CD14-positive monocyte (primary cell): ENCODE results near the gene CREBL2. TPM values are rescaled to one million over a fixed set of nuclear protein-coding genes. Genes with fewer than 3 reads are reported as not detected.

Source experiments
- DNase-seq, 3 donors: peaks; one replicate each; pipeline ENCODE4 v3.0.0-alpha.2; 2011 to 2022
- H2AFZ ChIP-seq: 2 replicates; pipeline ENCODE4 v1.6.0; 2012; ENCODE audit warnings: mild to moderate bottlenecking, low read depth, low read length, inconsistent platforms; ENCODE audit not compliant: insufficient read depth, poor library complexity, severe bottlenecking
- H3K27ac ChIP-seq, 2 donors: 1 replicate in 1 of 2; 2 replicates in 1 of 2; pipeline ENCODE4 v1.5.1; 2012 to 2013; ENCODE audit warnings: low read length in 2 of 2, control low read depth in 1 of 2, inconsistent platforms in 1 of 2, low read depth in 1 of 2, mild to moderate bottlenecking in 1 of 2
- H3K27me3 ChIP-seq, 2 donors: one replicate each; pipeline versions ENCODE4 v1.6.0 to v1.6.1; 2011 to 2013; ENCODE audit warnings: low read length in 2 of 2; ENCODE audit not compliant: control insufficient read depth in 2 of 2, insufficient read depth in 2 of 2
- H3K36me3 ChIP-seq, 2 donors: replicated peaks in 1 of 2; 1 replicate in 1 of 2; 2 replicates in 1 of 2; pipeline versions ENCODE4 v1.5.1 to v1.6.1; 2012 to 2013; ENCODE audit warnings: low read length in 2 of 2, control low read depth in 1 of 2, inconsistent platforms in 1 of 2, mild to moderate bottlenecking in 1 of 2; ENCODE audit not compliant: insufficient read depth in 2 of 2, control insufficient read depth in 1 of 2
- H3K4me1 ChIP-seq, 2 donors: 1 replicate in 1 of 2; 2 replicates in 1 of 2; pipeline versions ENCODE4 v1.5.1 to v1.6.1; 2012 to 2013; ENCODE audit warnings: low read length in 2 of 2, control low read depth in 1 of 2, inconsistent platforms in 1 of 2, mild to moderate bottlenecking in 1 of 2, moderate library complexity in 1 of 2; ENCODE audit not compliant: insufficient read depth in 2 of 2, control insufficient read depth in 1 of 2
- H3K4me2 ChIP-seq: replicated peaks from 2 replicates; pipeline ENCODE3; 2012; ENCODE audit warnings: low read length, moderate library complexity, mild to moderate bottlenecking; ENCODE audit not compliant: poor library complexity, severe bottlenecking; ENCODE audit errors: extremely low read depth
- H3K4me3 ChIP-seq, 3 experiments: fragments of 200-600 bp in 1 of 3; sonication (generic) in 1 of 3; replicated peaks in 1 of 3; 1 replicate in 2 of 3; 2 replicates in 1 of 3; pipeline ENCODE4 v1.5.1; 2011 to 2013; ENCODE audit warnings: low read length in 3 of 3, mild to moderate bottlenecking in 3 of 3, control low read depth in 2 of 3, low read depth in 2 of 3, inconsistent platforms in 1 of 3, moderate library complexity in 1 of 3
- H3K79me2 ChIP-seq: 2 replicates; pipeline ENCODE4 v1.6.0; 2012; ENCODE audit warnings: mild to moderate bottlenecking, control low read depth, inconsistent platforms, low read length, moderate library complexity; ENCODE audit not compliant: insufficient read depth
- H3K9ac ChIP-seq: 2 replicates; pipeline ENCODE4 v1.6.0; 2017; ENCODE audit warnings: low read length, mild to moderate bottlenecking; ENCODE audit not compliant: insufficient read depth, poor library complexity, severe bottlenecking
- H3K9me3 ChIP-seq, 2 donors: replicated peaks in 1 of 2; 1 replicate in 1 of 2; 2 replicates in 1 of 2; pipeline versions ENCODE4 v1.5.1 to v1.6.1; 2012 to 2013; ENCODE audit warnings: low read length in 2 of 2, control low read depth in 1 of 2; ENCODE audit not compliant: control insufficient read depth in 1 of 2, insufficient read depth in 1 of 2
- H4K20me1 ChIP-seq: 2 replicates; pipeline ENCODE4 v1.6.0; 2012; ENCODE audit warnings: mild to moderate bottlenecking, low read length, control low read depth, moderate library complexity; ENCODE audit not compliant: insufficient read depth
- H3K27ac Mint-ChIP-seq, 7 donors: one replicate each; pipeline ENCODE4 v1.8.0; 2020; ENCODE audit warnings: mild to moderate bottlenecking in 7 of 7, mixed read lengths in 7 of 7, moderate library complexity in 6 of 7, inconsistent platforms in 2 of 7
- H3K27me3 Mint-ChIP-seq, 3 donors: one replicate each; pipeline ENCODE4 v1.8.0; 2021 to 2022; ENCODE audit warnings: low read depth in 3 of 3, mild to moderate bottlenecking in 3 of 3, mixed read lengths in 3 of 3, moderate library complexity in 3 of 3, inconsistent platforms in 1 of 3
- H3K36me3 Mint-ChIP-seq, 2 donors: one replicate each; pipeline ENCODE4 v1.8.0; 2020; ENCODE audit warnings: mixed read lengths in 2 of 2, inconsistent platforms in 1 of 2, mild to moderate bottlenecking in 1 of 2
- H3K4me1 Mint-ChIP-seq: one replicate; pipeline ENCODE4 v1.8.0; 2020; ENCODE audit warnings: mild to moderate bottlenecking, mixed read lengths
- H3K4me3 Mint-ChIP-seq, 2 donors: one replicate each; pipeline ENCODE4 v1.8.0; 2020; ENCODE audit warnings: mild to moderate bottlenecking in 2 of 2, mixed read lengths in 2 of 2, moderate library complexity in 1 of 2
- H3K9me3 Mint-ChIP-seq, 7 donors: one replicate each; pipeline ENCODE4 v1.8.0; 2020 to 2022; ENCODE audit warnings: mixed read lengths in 7 of 7, mild to moderate bottlenecking in 6 of 7, moderate library complexity in 6 of 7, inconsistent platforms in 2 of 7
- WGBS: methylation state at CpG from one replicate; pipeline ENCODE4 v1.1.5; 2013; ENCODE audit warnings: missing lambda C conversion rate; ENCODE audit not compliant: insufficient coverage; 5-methylcytosine and 5-hydroxymethylcytosine counted together
- intact Hi-C, 2 donors: fragments of 100-400 bp; cut with micrococcal nuclease; formaldehyde crosslinking; loops; one replicate each; pipeline versions ENCODE4 v1.15.0 to v1.15.1; 2023
- polyA plus RNA-seq, 3 donors: library from polyadenylated mRNA; depleted of rRNA in 1 of 3; unstranded in 2 of 3; stranded (reverse) in 1 of 3; fragments of 300-500 nt in 2 of 3; fragments of >200 nt in 1 of 3; fragmentation: Illumina TruSeq in 2 of 3; gene quantifications; 1 replicate in 2 of 3; 2 replicates in 1 of 3; pipeline ENCODE4 v1.2.3, GENCODE V29; 2012 to 2021
- TF ChIP-seq, protein P1 (sequence below): fragments of 200-600 bp; IDR thresholded peaks from one replicate; pipeline ENCODE4 v1.8.0; 2022; ENCODE audit warnings: antibody characterized with exemption, mild to moderate bottlenecking

CREBL2 gene
- polyA plus RNA-seq, 3 donors = 14.4 to 45.9 (median 38.2) TPM

DNA sequence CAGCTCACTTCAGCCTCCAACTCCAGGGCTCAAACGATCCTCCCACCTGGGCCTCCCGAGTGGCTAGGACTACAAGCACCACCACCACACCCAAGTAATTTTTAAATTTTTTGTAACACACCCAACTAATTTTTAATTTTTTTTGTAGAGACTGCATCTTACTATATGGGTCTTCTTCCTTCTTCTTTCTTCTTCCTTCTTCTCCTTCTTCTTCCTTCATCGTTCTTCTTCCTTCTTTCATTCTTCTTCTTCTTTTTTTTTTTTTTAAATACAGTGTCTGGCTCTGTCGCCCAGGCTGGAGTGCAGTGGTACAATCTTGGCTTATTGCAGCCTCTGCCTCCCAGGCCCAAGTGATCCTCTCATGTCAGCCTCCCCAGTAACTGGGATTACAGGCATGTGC lies 965 bp upstream of the CREBL2 start:
- H3K79me2 ChIP-seq = peaks cover 14% of the 10 kb centered on the region
- H3K4me2 ChIP-seq = peak overlapping the region; percentile 80
- no CpG with 5 or more reads among the region's 4 CpGs for WGBS
- Mint-ChIP-seq H3K27me3 (no peaks in the 10 kb centered on the region), H3K36me3 (peaks cover 5 to 9% of the 10 kb centered on the region in 2 donors), H3K4me3 (peak overlapping the region; percentile 93), H3K9me3 (peaks cover 0 to 2% (median 0%) of the 10 kb centered on the region in 7 donors), H3K27ac (peak overlapping the region; percentile 89 to 94 (median 91)), H3K4me1 (peaks cover 56% of the 10 kb centered on the region)
- H3K4me1 ChIP-seq = peaks cover 51 to 55% of the 10 kb centered on the region in 2 donors
- no peaks in the 10 kb centered on the region for H3K9me3 ChIP-seq
- intact Hi-C loops = loop anchor here (5.0 to 10.0 kb wide), 4 partner anchors 48 to 112 kb away; partner anchors contain the start of genes CDKN1B (in 1 of the 2), DUSP16 (in 1 of the 2) and GPR19 (in 1 of the 2)
- peaks cover 5% of the 10 kb centered on the region for H4K20me1 ChIP-seq
- H3K4me3 ChIP-seq = peak overlapping the region in 1 of 3 experiments; percentile 84
- peaks cover 0 to 2% of the 10 kb centered on the region in 2 donors for H3K36me3 ChIP-seq
- H3K27me3 ChIP-seq = no peaks in the 10 kb centered on the region
- H3K9ac ChIP-seq = peak overlapping the region; percentile 80
- peak overlapping the region; percentile 91 for H2AFZ ChIP-seq
- TF ChIP-seq, protein P1, sequence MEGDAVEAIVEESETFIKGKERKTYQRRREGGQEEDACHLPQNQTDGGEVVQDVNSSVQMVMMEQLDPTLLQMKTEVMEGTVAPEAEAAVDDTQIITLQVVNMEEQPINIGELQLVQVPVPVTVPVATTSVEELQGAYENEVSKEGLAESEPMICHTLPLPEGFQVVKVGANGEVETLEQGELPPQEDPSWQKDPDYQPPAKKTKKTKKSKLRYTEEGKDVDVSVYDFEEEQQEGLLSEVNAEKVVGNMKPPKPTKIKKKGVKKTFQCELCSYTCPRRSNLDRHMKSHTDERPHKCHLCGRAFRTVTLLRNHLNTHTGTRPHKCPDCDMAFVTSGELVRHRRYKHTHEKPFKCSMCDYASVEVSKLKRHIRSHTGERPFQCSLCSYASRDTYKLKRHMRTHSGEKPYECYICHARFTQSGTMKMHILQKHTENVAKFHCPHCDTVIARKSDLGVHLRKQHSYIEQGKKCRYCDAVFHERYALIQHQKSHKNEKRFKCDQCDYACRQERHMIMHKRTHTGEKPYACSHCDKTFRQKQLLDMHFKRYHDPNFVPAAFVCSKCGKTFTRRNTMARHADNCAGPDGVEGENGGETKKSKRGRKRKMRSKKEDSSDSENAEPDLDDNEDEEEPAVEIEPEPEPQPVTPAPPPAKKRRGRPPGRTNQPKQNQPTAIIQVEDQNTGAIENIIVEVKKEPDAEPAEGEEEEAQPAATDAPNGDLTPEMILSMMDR = no peak
- H3K27ac ChIP-seq = peak overlapping the region; percentile 77 to 87
- no peak for DNase-seq

DNA sequence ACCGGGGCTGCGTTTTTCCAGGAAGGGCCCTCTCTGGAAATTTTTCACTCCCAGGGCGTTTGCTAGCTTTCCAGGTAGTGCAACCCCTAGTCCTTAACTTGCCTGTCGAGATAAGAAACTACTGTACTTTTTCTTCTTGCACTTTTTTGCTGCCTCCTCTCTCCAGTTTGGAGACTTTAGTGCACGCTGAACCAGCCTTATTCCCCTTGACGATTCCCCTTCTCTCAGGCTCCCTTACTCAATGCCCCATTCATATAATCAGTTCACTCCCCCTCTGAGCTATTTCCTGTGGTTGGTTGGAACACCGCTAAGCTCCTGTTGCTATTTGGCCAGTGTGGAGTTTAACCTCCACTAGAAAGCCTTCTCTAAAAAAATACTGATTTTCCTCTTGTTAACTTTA lies 682 bp downstream of the CREBL2 start:
- H3K9me3 Mint-ChIP-seq = peaks cover 0 to 2% (median 0%) of the 10 kb centered on the region in 7 donors
- peaks cover 17% of the 10 kb centered on the region for H3K79me2 ChIP-seq
- WGBS = 0% methylated on average over 5 of the region's 7 CpGs
- DNase-seq = peak in 2 of 3 donors; percentile 15 to 33
- H3K36me3 ChIP-seq = peaks cover 0 to 12% of the 10 kb centered on the region in 2 donors
- H3K9me3 ChIP-seq = no peaks in the 10 kb centered on the region
- peaks cover 5% of the 10 kb centered on the region for H4K20me1 ChIP-seq
- intact Hi-C loops = loop anchor here (5.0 to 10.0 kb wide), 4 partner anchors 50 to 110 kb away; partner anchors contain the start of genes CDKN1B (in 1 of the 2), DUSP16 (in 1 of the 2) and GPR19 (in 1 of the 2)
- peak overlapping the region; percentile 80 for H3K4me2 ChIP-seq
- H3K27me3 ChIP-seq = no peaks in the 10 kb centered on the region
- peak overlapping the region; percentile 93 for H3K4me3 Mint-ChIP-seq
- peaks cover 44% of the 10 kb centered on the region for H3K4me1 Mint-ChIP-seq
- H2AFZ ChIP-seq = peak overlapping the region; percentile 91
- TF ChIP-seq, protein P1 = no peak
- peaks cover 13 to 18% of the 10 kb centered on the region in 2 donors for H3K36me3 Mint-ChIP-seq
- H3K27ac ChIP-seq = peak overlapping the region; percentile 77 to 87
- H3K27me3 Mint-ChIP-seq = no peaks in the 10 kb centered on the region
- peaks cover 34 to 39% of the 10 kb centered on the region in 2 donors for H3K4me1 ChIP-seq
- H3K4me3 ChIP-seq = peak overlapping the region; percentile 62 to 84 (median 67)
- peak overlapping the region; percentile 80 for H3K9ac ChIP-seq
- H3K27ac Mint-ChIP-seq = peak overlapping the region; percentile 89 to 94 (median 91)
